GM23338 (cell line): ENCODE measurements around the gene QRFP. TPM values are rescaled to one million over a fixed set of nuclear protein-coding genes. Genes with fewer than 3 reads are reported as not detected.

Experiments
- ATAC-seq: fragments of 200-7000 bp; cut with Tn5 transposase; 3 replicates; pipeline ENCODE4 v1.9.1; 2020
- DNase-seq: peaks from one replicate; pipeline ENCODE4 v3.0.0-alpha.2; 2015; ENCODE audit warnings: low spot score
- H2AFZ ChIP-seq: fragments of 200-600 bp; sonication (generic); 2 replicates; pipeline ENCODE4 v1.8.0; 2016; ENCODE audit warnings: antibody characterized with exemption, mild to moderate bottlenecking, moderate library complexity
- H3F3A ChIP-seq: fragments of 200-600 bp; sonication (generic); replicated peaks from 2 replicates; pipeline ENCODE4 v1.8.0; 2017; ENCODE audit warnings: antibody characterized with exemption, mixed run types, low read depth
- H3K27ac ChIP-seq: fragments of 200-600 bp; sonication (generic); 2 replicates; pipeline ENCODE4 v1.6.1; 2016; ENCODE audit warnings: low read depth
- H3K27me3 ChIP-seq: fragments of 200-600 bp; sonication (generic); 2 replicates; pipeline ENCODE4 v1.8.0; 2016; ENCODE audit warnings: mild to moderate bottlenecking, mixed run types, moderate library complexity; ENCODE audit not compliant: insufficient read depth
- H3K36me3 ChIP-seq: fragments of 200-600 bp; sonication (generic); 2 replicates; pipeline ENCODE4 v1.8.0; 2016; ENCODE audit warnings: mild to moderate bottlenecking; ENCODE audit not compliant: insufficient read depth
- H3K4me1 ChIP-seq: fragments of 200-600 bp; sonication (generic); 2 replicates; pipeline ENCODE4 v1.8.0; 2016; ENCODE audit warnings: mild to moderate bottlenecking, moderate library complexity; ENCODE audit not compliant: insufficient read depth
- H3K4me2 ChIP-seq: fragments of 200-600 bp; sonication (generic); 2 replicates; pipeline ENCODE4 v1.7.1; 2017; ENCODE audit warnings: mixed run types
- H3K4me3 ChIP-seq: fragments of 200-600 bp; sonication (generic); 2 replicates; pipeline ENCODE4 v1.6.1; 2016; ENCODE audit warnings: mixed run types
- H3K79me2 ChIP-seq: fragments of 200-600 bp; sonication (generic); replicated peaks from 2 replicates; pipeline ENCODE4 v1.8.0; 2017; ENCODE audit warnings: mild to moderate bottlenecking; ENCODE audit not compliant: insufficient read depth
- H3K9me2 ChIP-seq: fragments of 200-600 bp; sonication (generic); 2 replicates; pipeline ENCODE4 v1.8.0; 2017; ENCODE audit not compliant: insufficient read depth
- H4K20me1 ChIP-seq: fragments of 200-600 bp; sonication (generic); replicated peaks from 2 replicates; pipeline ENCODE4 v1.8.0; 2017; ENCODE audit warnings: mild to moderate bottlenecking; ENCODE audit not compliant: insufficient read depth
- H3K27ac Mint-ChIP-seq: 2 replicates; pipeline ENCODE4 v1.8.0; 2020; ENCODE audit warnings: inconsistent platforms, mild to moderate bottlenecking, moderate library complexity, mixed read lengths
- H3K27me3 Mint-ChIP-seq: 3 replicates; pipeline ENCODE4 v1.8.0; 2022; ENCODE audit warnings: low read depth, mild to moderate bottlenecking, moderate library complexity, mixed read lengths, inconsistent platforms; ENCODE audit not compliant: insufficient read depth, poor library complexity
- H3K36me3 Mint-ChIP-seq: 3 replicates; pipeline ENCODE4 v1.8.0; 2021; ENCODE audit warnings: low read depth, mild to moderate bottlenecking, inconsistent platforms, moderate library complexity, mixed read lengths
- H3K4me1 Mint-ChIP-seq: 3 replicates; pipeline ENCODE4 v1.8.0; 2020; ENCODE audit warnings: mild to moderate bottlenecking, inconsistent platforms, mixed read lengths
- H3K4me3 Mint-ChIP-seq: 3 replicates; pipeline ENCODE4 v1.8.0; 2021; ENCODE audit warnings: moderate library complexity, mild to moderate bottlenecking, inconsistent platforms, mixed read lengths
- H3K9me3 Mint-ChIP-seq: 3 replicates; pipeline ENCODE4 v1.8.0; 2020; ENCODE audit warnings: moderate library complexity, mild to moderate bottlenecking, inconsistent platforms, mixed read lengths
- EZH2 ChIP-seq: fragments of 200-600 bp; sonication (generic); IDR thresholded peaks from one replicate; pipeline ENCODE4 v1.8.0; 2017; ENCODE audit warnings: antibody characterized with exemption, mild to moderate bottlenecking, low read depth; ENCODE audit not compliant: unreplicated experiment
- EZH2phosphoT487 ChIP-seq: fragments of 200-600 bp; sonication (generic); IDR thresholded peaks from one replicate; pipeline ENCODE4 v1.8.1; 2018; ENCODE audit warnings: antibody characterized with exemption; ENCODE audit not compliant: unreplicated experiment
- JUNB ChIP-seq: IDR thresholded peaks from one replicate; pipeline ENCODE4 v1.6.1; 2016; ENCODE audit warnings: antibody characterized with exemption; ENCODE audit not compliant: unreplicated experiment
- NANOG ChIP-seq: IDR thresholded peaks from 2 replicates; pipeline ENCODE4 v1.6.1; 2016; ENCODE audit warnings: antibody characterized with exemption, borderline replicate concordance
- STAT1 ChIP-seq: IDR thresholded peaks from one replicate; pipeline ENCODE4 v1.6.1; 2016; ENCODE audit warnings: antibody characterized with exemption; ENCODE audit not compliant: unreplicated experiment
- ZNF114 ChIP-seq: fragments of 250-450 bp; sonication (Bioruptor Pico); IDR thresholded peaks from 2 replicates; pipeline ENCODE4 v1.5.0; 2020; ENCODE audit warnings: mild to moderate bottlenecking, moderate library complexity
- polyA plus RNA-seq: library from polyadenylated mRNA; unstranded; fragments of >200 nt; fragmentation: Nextera tagmentation; extraction: Ambion mirVana; gene quantifications from 2 replicates; pipeline ENCODE4 v1.2.1, GENCODE V29; 2016
- total RNA-seq: library from RNA; depleted of rRNA; stranded (reverse); fragments of >200 nt; shearing (Covaris generic); gene quantifications from 2 replicates; pipeline ENCODE4 v1.2.3, GENCODE V29; 2014
- TF ChIP-seq, protein P1 (sequence below): IDR thresholded peaks from 2 replicates; pipeline ENCODE4 v1.6.1; 2016; ENCODE audit warnings: antibody characterized with exemption
- TF ChIP-seq, protein P2 (sequence below): IDR thresholded peaks from one replicate; pipeline ENCODE4 v1.6.1; 2018; ENCODE audit warnings: antibody characterized with exemption; ENCODE audit not compliant: unreplicated experiment
- TF ChIP-seq, protein P3 (sequence below): fragments of 250-450 bp; sonication (Bioruptor Pico); IDR thresholded peaks from 2 replicates; pipeline ENCODE4 v1.5.0; 2020; ENCODE audit warnings: mild to moderate bottlenecking, moderate library complexity

The QRFP gene
- total and polyA plus RNA-seq, 2 experiments from 2014 or later = not detected

DNA sequence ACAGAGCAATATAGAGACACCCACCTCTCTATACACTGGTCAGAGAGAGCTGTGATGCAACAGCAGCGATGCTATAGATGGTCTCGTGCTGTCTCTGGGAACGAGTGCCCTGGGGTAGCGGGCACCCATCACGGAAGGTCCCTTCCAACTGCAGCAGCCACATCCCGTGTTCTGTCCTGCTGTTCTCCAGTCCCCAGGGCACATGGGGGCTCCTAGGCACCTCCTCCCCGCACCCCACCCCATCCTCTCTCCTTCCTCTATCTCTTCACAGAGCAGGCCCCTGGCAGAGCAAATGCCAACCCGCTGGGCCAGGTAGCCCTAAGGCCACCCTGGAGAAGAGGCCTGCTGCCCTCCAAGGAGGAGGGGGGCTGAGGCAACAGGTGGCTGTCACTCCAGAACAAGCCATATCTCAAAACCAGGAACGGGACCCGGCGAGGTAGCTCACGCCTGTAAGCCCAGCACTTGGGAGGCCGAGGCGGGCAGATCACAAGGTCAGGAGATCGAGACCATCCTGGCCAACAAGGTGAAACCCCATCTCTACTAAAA lies 34.3 kb upstream of the QRFP start:
- DNase-seq (no peak), ATAC-seq (no peak)
- Histone ChIP-seq H4K20me1 (no peaks in the 10 kb centered on the region), H3K9me2 (no peaks in the 10 kb centered on the region), H3K36me3 (no peaks in the 10 kb centered on the region), H3K79me2 (no peaks in the 10 kb centered on the region), H3K27ac (no peak overlapping the region), H3K27me3 (no peaks in the 10 kb centered on the region), H3F3A (peaks cover 4% of the 10 kb centered on the region; the same call in 1 of the 2 replicates), H2AFZ (no peak overlapping the region), H3K4me1 (peaks cover 29% of the 10 kb centered on the region), H3K4me3 (no peak overlapping the region), H3K4me2 (no peak overlapping the region)
- TF ChIP-seq NANOG = no peak
- no peak for TF ChIP-seq JUNB
- no peak for TF ChIP-seq STAT1
- TF ChIP-seq, protein P1, sequence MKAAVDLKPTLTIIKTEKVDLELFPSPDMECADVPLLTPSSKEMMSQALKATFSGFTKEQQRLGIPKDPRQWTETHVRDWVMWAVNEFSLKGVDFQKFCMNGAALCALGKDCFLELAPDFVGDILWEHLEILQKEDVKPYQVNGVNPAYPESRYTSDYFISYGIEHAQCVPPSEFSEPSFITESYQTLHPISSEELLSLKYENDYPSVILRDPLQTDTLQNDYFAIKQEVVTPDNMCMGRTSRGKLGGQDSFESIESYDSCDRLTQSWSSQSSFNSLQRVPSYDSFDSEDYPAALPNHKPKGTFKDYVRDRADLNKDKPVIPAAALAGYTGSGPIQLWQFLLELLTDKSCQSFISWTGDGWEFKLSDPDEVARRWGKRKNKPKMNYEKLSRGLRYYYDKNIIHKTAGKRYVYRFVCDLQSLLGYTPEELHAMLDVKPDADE = no peak
- TF ChIP-seq EZH2 = no peak
- TF ChIP-seq, protein P2, sequence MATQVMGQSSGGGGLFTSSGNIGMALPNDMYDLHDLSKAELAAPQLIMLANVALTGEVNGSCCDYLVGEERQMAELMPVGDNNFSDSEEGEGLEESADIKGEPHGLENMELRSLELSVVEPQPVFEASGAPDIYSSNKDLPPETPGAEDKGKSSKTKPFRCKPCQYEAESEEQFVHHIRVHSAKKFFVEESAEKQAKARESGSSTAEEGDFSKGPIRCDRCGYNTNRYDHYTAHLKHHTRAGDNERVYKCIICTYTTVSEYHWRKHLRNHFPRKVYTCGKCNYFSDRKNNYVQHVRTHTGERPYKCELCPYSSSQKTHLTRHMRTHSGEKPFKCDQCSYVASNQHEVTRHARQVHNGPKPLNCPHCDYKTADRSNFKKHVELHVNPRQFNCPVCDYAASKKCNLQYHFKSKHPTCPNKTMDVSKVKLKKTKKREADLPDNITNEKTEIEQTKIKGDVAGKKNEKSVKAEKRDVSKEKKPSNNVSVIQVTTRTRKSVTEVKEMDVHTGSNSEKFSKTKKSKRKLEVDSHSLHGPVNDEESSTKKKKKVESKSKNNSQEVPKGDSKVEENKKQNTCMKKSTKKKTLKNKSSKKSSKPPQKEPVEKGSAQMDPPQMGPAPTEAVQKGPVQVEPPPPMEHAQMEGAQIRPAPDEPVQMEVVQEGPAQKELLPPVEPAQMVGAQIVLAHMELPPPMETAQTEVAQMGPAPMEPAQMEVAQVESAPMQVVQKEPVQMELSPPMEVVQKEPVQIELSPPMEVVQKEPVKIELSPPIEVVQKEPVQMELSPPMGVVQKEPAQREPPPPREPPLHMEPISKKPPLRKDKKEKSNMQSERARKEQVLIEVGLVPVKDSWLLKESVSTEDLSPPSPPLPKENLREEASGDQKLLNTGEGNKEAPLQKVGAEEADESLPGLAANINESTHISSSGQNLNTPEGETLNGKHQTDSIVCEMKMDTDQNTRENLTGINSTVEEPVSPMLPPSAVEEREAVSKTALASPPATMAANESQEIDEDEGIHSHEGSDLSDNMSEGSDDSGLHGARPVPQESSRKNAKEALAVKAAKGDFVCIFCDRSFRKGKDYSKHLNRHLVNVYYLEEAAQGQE = no peak
- Mint-ChIP-seq H3K27ac (no peak overlapping the region), H3K4me1 (peaks cover 33% of the 10 kb centered on the region), H3K36me3 (no peaks in the 10 kb centered on the region; the same call in 2 of the 3 replicates), H3K27me3 (peaks cover 23% of the 10 kb centered on the region), H3K4me3 (no peak overlapping the region), H3K9me3 (no peaks in the 10 kb centered on the region; the same call in 2 of the 3 replicates)

DNA sequence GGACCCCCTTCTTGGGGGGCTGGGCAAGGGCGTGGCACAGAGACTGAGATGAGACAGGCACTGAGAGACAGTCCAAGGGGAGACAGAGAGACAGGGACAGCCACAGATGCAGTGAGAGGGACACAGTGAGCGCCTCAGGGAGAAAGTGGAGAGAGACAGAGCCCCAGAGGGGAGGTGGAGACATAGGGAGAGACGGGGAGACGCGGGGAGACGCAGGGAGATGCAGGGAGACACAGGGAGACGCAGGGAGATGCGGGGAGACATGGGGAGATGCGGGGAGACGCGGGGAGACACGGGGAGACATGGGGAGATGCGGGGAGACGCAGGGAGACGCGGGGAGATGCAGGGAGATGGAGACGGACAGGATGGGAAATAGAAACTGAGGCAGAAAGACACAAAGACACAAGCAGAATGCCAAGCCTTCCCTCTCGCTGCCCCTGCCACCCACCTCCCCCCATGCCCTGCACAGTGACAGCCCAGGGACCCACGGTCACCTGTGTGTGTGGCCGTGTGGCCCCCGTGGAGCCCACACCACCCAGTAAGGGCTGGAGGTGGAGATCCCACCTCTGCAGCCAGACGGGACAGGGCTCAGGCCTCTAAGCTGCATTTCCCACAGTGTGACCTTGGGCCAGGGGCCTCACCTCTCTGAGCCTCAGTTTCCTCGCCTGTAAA lies 33.7 kb upstream of the QRFP start:
- Histone ChIP-seq H3K27ac (no peak overlapping the region), H3K4me3 (no peak overlapping the region), H3K79me2 (no peaks in the 10 kb centered on the region), H3K9me2 (no peaks in the 10 kb centered on the region), H2AFZ (no peak overlapping the region), H3K27me3 (no peaks in the 10 kb centered on the region), H3K36me3 (no peaks in the 10 kb centered on the region), H4K20me1 (no peaks in the 10 kb centered on the region), H3K4me2 (no peak overlapping the region), H3F3A (0 out of 2 replicates have a peak, but pooled peaks cover 2% of the 10 kb centered on the region), H3K4me1 (peaks cover 29% of the 10 kb centered on the region)
- H3K27me3 Mint-ChIP-seq = peaks cover 23% of the 10 kb centered on the region
- H3K9me3 Mint-ChIP-seq = no peaks in the 10 kb centered on the region; the same call in 2 of the 3 replicates
- H3K4me1 Mint-ChIP-seq = peaks cover 32% of the 10 kb centered on the region
- ATAC-seq (no peak), DNase-seq (no peak)
- no peak overlapping the region for H3K27ac Mint-ChIP-seq
- H3K4me3 Mint-ChIP-seq = no peak overlapping the region
- H3K36me3 Mint-ChIP-seq = no peaks in the 10 kb centered on the region; the same call in 2 of the 3 replicates
- TF ChIP-seq NANOG (no peak), JUNB (no peak), ZNF114 (CRISPR knock-in tag) (no peak), EZH2phosphoT487 (no peak)
- TF ChIP-seq, protein P3, sequence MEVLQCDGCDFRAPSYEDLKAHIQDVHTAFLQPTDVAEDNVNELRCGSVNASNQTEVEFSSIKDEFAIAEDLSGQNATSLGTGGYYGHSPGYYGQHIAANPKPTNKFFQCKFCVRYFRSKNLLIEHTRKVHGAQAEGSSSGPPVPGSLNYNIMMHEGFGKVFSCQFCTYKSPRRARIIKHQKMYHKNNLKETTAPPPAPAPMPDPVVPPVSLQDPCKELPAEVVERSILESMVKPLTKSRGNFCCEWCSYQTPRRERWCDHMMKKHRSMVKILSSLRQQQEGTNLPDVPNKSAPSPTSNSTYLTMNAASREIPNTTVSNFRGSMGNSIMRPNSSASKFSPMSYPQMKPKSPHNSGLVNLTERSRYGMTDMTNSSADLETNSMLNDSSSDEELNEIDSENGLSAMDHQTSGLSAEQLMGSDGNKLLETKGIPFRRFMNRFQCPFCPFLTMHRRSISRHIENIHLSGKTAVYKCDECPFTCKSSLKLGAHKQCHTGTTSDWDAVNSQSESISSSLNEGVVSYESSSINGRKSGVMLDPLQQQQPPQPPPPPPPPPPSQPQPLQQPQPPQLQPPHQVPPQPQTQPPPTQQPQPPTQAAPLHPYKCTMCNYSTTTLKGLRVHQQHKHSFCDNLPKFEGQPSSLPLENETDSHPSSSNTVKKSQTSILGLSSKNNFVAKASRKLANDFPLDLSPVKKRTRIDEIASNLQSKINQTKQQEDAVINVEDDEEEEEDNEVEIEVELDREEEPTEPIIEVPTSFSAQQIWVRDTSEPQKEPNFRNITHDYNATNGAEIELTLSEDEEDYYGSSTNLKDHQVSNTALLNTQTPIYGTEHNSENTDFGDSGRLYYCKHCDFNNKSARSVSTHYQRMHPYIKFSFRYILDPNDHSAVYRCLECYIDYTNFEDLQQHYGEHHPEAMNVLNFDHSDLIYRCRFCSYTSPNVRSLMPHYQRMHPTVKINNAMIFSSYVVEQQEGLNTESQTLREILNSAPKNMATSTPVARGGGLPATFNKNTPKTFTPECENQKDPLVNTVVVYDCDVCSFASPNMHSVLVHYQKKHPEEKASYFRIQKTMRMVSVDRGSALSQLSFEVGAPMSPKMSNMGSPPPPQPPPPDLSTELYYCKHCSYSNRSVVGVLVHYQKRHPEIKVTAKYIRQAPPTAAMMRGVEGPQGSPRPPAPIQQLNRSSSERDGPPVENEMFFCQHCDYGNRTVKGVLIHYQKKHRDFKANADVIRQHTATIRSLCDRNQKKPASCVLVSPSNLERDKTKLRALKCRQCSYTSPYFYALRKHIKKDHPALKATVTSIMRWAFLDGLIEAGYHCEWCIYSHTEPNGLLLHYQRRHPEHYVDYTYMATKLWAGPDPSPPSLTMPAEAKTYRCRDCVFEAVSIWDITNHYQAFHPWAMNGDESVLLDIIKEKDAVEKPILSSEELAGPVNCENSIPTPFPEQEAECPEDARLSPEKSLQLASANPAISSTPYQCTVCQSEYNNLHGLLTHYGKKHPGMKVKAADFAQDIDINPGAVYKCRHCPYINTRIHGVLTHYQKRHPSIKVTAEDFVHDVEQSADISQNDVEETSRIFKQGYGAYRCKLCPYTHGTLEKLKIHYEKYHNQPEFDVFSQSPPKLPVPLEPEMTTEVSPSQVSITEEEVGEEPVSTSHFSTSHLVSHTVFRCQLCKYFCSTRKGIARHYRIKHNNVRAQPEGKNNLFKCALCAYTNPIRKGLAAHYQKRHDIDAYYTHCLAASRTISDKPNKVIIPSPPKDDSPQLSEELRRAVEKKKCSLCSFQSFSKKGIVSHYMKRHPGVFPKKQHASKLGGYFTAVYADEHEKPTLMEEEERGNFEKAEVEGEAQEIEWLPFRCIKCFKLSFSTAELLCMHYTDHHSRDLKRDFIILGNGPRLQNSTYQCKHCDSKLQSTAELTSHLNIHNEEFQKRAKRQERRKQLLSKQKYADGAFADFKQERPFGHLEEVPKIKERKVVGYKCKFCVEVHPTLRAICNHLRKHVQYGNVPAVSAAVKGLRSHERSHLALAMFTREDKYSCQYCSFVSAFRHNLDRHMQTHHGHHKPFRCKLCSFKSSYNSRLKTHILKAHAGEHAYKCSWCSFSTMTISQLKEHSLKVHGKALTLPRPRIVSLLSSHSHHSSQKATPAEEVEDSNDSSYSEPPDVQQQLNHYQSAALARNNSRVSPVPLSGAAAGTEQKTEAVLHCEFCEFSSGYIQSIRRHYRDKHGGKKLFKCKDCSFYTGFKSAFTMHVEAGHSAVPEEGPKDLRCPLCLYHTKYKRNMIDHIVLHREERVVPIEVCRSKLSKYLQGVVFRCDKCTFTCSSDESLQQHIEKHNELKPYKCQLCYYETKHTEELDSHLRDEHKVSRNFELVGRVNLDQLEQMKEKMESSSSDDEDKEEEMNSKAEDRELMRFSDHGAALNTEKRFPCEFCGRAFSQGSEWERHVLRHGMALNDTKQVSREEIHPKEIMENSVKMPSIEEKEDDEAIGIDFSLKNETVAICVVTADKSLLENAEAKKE (CRISPR knock-in tag) = no peak
